Measurements from ENCODE around the gene CMKLR1. TPM values are rescaled to one million over a fixed set of nuclear protein-coding genes. Genes with fewer than 3 reads are reported as not detected.

The CMKLR1 gene
- polyA plus RNA-seq, 3 donors: 7.5 to 11.6 (median 7.9) TPM

DNA sequence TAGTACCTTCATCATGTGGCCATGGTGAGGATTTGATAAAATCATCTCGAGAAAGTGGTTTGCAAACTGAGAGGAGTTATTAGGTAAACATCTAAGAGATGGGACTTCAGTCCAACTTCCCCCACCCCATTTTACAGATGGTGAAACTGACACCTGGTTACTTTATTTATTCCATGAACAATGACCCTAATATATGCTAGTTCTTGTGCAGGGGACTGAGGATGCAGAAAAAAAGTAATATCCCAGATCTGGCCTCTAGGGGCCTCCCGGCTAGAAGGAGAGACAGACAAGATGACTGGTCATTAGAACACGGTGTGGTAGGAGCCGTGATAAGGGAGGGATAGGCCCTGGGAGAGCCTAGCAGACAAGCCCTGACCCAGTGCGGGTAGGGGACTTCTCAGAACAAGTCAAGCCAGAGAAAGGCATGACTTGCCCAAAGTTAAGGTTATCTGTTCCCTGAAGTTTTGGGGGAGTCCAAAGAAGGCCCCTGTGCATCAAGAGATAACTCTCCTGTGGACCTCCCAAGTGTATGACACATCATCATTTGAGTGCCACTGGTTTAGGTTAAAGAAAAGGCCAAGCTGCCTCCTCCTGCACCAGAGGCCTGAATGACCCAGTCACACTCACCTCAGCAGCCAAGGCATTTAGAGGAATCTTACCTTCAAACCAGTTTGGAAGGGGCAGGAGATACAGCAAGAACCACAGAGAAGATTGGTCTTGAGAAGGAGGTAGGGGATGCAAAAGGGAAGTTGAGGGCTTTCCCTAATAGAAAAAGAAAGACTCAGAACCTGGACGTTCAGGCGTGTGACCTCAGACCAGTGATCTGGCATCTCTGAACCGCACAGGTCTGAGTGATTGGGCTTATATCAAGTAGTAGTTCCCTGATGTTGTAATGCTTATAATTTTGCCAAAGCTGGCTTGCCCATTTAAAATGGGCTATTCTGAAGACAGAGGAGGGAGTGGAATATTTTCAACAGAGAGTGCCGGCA lies 1.6 kb downstream of the CMKLR1 start:
- Histone ChIP-seq H2AFZ (ENCODE audit: insufficient read depth, low read depth, low read length, poor library complexity, severe bottlenecking) (no peak overlapping the region), H3K36me3 (replicated peaks in 1 of 2; ENCODE audit: control insufficient read depth in 1 of 2, insufficient read depth in 2 of 2, low read length in 2 of 2) (no peaks in the 10 kb centered on the region), H3K9me3 (replicated peaks in 1 of 2; ENCODE audit: control insufficient read depth in 1 of 2, insufficient read depth in 1 of 2, low read length in 2 of 2) (no peaks in the 10 kb centered on the region), H3K27me3 (ENCODE audit: control insufficient read depth in 2 of 2, insufficient read depth in 2 of 2, low read length in 2 of 2) (no peaks in the 10 kb centered on the region), H4K20me1 (ENCODE audit: insufficient read depth, low read length) (no peaks in the 10 kb centered on the region), H3K27ac (ENCODE audit: low read depth in 1 of 2, low read length in 2 of 2) (peak overlapping the region in 1 of 2 donors; percentile 44), H3K4me3 (replicated peaks in 1 of 3; ENCODE audit: low read depth in 2 of 3, low read length in 3 of 3) (peak overlapping the region; percentile 35 to 76 (median 48)), H3K9ac (ENCODE audit: insufficient read depth, low read length, poor library complexity, severe bottlenecking) (no peak overlapping the region), H3K79me2 (ENCODE audit: insufficient read depth, low read length) (peaks cover 2% of the 10 kb centered on the region), H3K4me2 (replicated peaks; ENCODE audit: extremely low read depth, low read length, poor library complexity, severe bottlenecking) (peak overlapping the region; percentile 83), H3K4me1 (ENCODE audit: control insufficient read depth in 1 of 2, insufficient read depth in 2 of 2, low read length in 2 of 2) (peaks cover 72 to 78% of the 10 kb centered on the region in 2 donors)
- peaks cover 73% of the 10 kb centered on the region for H3K4me1 Mint-ChIP-seq
- peaks cover 2 to 4% of the 10 kb centered on the region in 2 donors for H3K36me3 Mint-ChIP-seq
- peaks cover 0 to 15% (median 5%) of the 10 kb centered on the region in 3 donors for H3K27me3 Mint-ChIP-seq (ENCODE audit: low read depth in 3 of 3)
- intact Hi-C loops (cut with micrococcal nuclease): no loop called here
- H3K27ac Mint-ChIP-seq: peak overlapping the region in 3 of 7 donors; percentile 24 to 61 (median 59)
- peak; percentile 42 to 75 (median 53) for DNase-seq
- H3K9me3 Mint-ChIP-seq: no peaks in the 10 kb centered on the region
- TF ChIP-seq, protein P1, sequence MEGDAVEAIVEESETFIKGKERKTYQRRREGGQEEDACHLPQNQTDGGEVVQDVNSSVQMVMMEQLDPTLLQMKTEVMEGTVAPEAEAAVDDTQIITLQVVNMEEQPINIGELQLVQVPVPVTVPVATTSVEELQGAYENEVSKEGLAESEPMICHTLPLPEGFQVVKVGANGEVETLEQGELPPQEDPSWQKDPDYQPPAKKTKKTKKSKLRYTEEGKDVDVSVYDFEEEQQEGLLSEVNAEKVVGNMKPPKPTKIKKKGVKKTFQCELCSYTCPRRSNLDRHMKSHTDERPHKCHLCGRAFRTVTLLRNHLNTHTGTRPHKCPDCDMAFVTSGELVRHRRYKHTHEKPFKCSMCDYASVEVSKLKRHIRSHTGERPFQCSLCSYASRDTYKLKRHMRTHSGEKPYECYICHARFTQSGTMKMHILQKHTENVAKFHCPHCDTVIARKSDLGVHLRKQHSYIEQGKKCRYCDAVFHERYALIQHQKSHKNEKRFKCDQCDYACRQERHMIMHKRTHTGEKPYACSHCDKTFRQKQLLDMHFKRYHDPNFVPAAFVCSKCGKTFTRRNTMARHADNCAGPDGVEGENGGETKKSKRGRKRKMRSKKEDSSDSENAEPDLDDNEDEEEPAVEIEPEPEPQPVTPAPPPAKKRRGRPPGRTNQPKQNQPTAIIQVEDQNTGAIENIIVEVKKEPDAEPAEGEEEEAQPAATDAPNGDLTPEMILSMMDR (IDR thresholded peaks at IDR 0.05): peak; percentile 83
- WGBS (ENCODE audit: insufficient coverage): 69% methylated on average over 7 of the region's 9 CpGs
- H3K4me3 Mint-ChIP-seq: peak overlapping the region; percentile 21 to 95

DNA sequence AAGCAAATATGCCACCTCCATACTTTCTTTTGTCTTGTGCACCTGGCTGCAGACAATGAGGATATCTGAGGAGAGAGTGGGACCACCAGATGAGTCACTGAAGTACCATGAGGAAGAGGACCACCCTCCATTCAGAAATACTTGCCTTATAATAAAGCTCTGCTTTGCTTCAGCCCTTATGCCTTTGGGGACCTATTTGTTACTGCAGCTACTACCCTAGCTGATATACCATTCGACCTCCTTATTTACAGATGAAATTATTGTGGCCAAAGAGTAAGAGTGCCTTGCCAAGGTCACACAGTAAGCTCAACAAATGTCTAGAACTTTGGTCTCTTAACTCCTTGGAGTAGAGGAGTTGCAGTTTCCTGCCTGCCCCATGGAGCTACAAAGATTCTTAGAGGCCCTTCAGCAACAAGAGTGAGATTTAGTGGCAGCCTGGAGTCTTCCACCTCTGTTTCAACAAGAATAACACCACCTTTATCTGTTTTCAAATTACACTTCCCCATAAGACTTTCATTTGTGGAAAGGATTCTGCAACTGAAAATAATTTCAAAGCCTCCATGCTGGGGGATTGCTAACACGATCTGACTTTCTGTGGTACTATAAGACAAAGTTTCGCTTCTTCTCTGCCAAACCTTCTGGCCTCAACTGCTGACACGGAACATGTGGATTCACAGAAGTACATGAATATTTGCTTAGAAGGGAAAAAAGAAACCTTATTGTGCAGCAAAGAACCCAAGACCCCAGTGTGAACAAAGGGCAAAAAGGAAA lies 3.6 kb downstream of the CMKLR1 start:
- peak overlapping the region in 1 of 3 experiments; percentile 76 for H3K4me3 ChIP-seq (replicated peaks in 1 of 3; ENCODE audit: low read depth in 2 of 3, low read length in 3 of 3)
- DNase-seq: peak in 2 of 3 donors; percentile 43 to 53
- Mint-ChIP-seq H3K4me3 (peak overlapping the region; percentile 10 to 56), H3K27me3 (ENCODE audit: low read depth in 3 of 3) (peaks cover 0 to 13% (median 5%) of the 10 kb centered on the region in 3 donors), H3K9me3 (no peaks in the 10 kb centered on the region), H3K4me1 (peaks cover 84% of the 10 kb centered on the region), H3K27ac (peak overlapping the region; percentile 78 to 97 (median 85)), H3K36me3 (peaks cover 2 to 4% of the 10 kb centered on the region in 2 donors)
- no peaks in the 10 kb centered on the region for H3K9me3 ChIP-seq (replicated peaks in 1 of 2; ENCODE audit: control insufficient read depth in 1 of 2, insufficient read depth in 1 of 2, low read length in 2 of 2)
- TF ChIP-seq, protein P1 (IDR thresholded peaks at IDR 0.05): no peak
- 0% methylated on average over 1 of the region's 4 CpGs for WGBS (ENCODE audit: insufficient coverage)
- H2AFZ ChIP-seq (ENCODE audit: insufficient read depth, low read depth, low read length, poor library complexity, severe bottlenecking): no peak overlapping the region
- no peaks in the 10 kb centered on the region for H3K27me3 ChIP-seq (ENCODE audit: control insufficient read depth in 2 of 2, insufficient read depth in 2 of 2, low read length in 2 of 2)
- H3K27ac ChIP-seq (ENCODE audit: low read depth in 1 of 2, low read length in 2 of 2): peak overlapping the region; percentile 50 to 95
- H3K9ac ChIP-seq (ENCODE audit: insufficient read depth, low read length, poor library complexity, severe bottlenecking): no peak overlapping the region
- no peaks in the 10 kb centered on the region for H4K20me1 ChIP-seq (ENCODE audit: insufficient read depth, low read length)
- peak overlapping the region; percentile 9 for H3K4me2 ChIP-seq (replicated peaks; ENCODE audit: extremely low read depth, low read length, poor library complexity, severe bottlenecking)
- intact Hi-C loops (cut with micrococcal nuclease): loop anchor here in 1 of 2 donors (2.0 kb wide), 1 partner anchor 23 kb away; no protein-coding TSS in a partner anchor
- peaks cover 2% of the 10 kb centered on the region for H3K79me2 ChIP-seq (ENCODE audit: insufficient read depth, low read length)
- no peaks in the 10 kb centered on the region for H3K36me3 ChIP-seq (replicated peaks in 1 of 2; ENCODE audit: control insufficient read depth in 1 of 2, insufficient read depth in 2 of 2, low read length in 2 of 2)
- peaks cover 76 to 94% of the 10 kb centered on the region in 2 donors for H3K4me1 ChIP-seq (ENCODE audit: control insufficient read depth in 1 of 2, insufficient read depth in 2 of 2, low read length in 2 of 2)
